Kidney (tissue), 22 donors: ENCODE data around the gene NOP14. TPM values are rescaled to one million over a fixed set of nuclear protein-coding genes. Genes with fewer than 3 reads are reported as not detected.

Experiments used
- DNase-seq, 5 donors: peaks; one replicate each; pipeline ENCODE4 v3.0.0-alpha.2; 2013 to 2020
- FAIRE-seq: peaks from 2 replicates; lab custom pipeline; 2012; peaks lifted over from hg19 to GRCh38; lab: Jason Lieb, UNC
- H3K27ac ChIP-seq, 2 donors: one replicate each; pipeline ENCODE4 v1.7.0; 2013; ENCODE audit warnings: low read depth in 2 of 2, low read length in 2 of 2, inconsistent platforms in 1 of 2
- H3K27me3 ChIP-seq: one replicate; pipeline ENCODE4 v1.7.1; 2013; ENCODE audit warnings: low read length, inconsistent platforms; ENCODE audit not compliant: control insufficient read depth, insufficient read depth
- H3K36me3 ChIP-seq, 3 donors: one replicate each; pipeline versions ENCODE4 v1.7.0 to v1.7.1; 2013; ENCODE audit warnings: low read length in 3 of 3, control low read depth in 1 of 3, inconsistent platforms in 1 of 3; ENCODE audit not compliant: insufficient read depth in 3 of 3, control insufficient read depth in 2 of 3
- H3K4me1 ChIP-seq, 3 donors: one replicate each; pipeline versions ENCODE4 v1.7.0 to v1.7.1; 2013; ENCODE audit warnings: low read length in 3 of 3, inconsistent platforms in 1 of 3, low read depth in 1 of 3; ENCODE audit not compliant: control insufficient read depth in 2 of 3, insufficient read depth in 2 of 3
- H3K4me3 ChIP-seq, 3 donors: one replicate each; pipeline versions ENCODE4 v1.7.0 to v1.8.1; 2013; ENCODE audit warnings: low read length in 3 of 3, control low read depth in 1 of 3, inconsistent platforms in 1 of 3
- H3K9ac ChIP-seq, 3 donors: one replicate each; pipeline versions ENCODE4 v1.7.0 to v1.7.1; 2013; ENCODE audit warnings: low read length in 3 of 3, control low read depth in 1 of 3, inconsistent platforms in 1 of 3
- H3K9me3 ChIP-seq, 3 donors: one replicate each; pipeline versions ENCODE4 v1.7.0 to v1.7.1; 2013; ENCODE audit warnings: low read length in 3 of 3, control low read depth in 1 of 3, inconsistent platforms in 1 of 3; ENCODE audit not compliant: control insufficient read depth in 2 of 3, insufficient read depth in 1 of 3
- intact Hi-C: fragments of 100-400 bp; cut with DNase I; formaldehyde crosslinking; loops from one replicate; pipeline ENCODE4 v1.11.1; 2022
- long read RNA-seq, 10 donors: library from polyadenylated mRNA in 1 of 10; unstranded in 1 of 10; transcript quantifications; one replicate each; pipeline ENCODE4 v2.0.0 and lab custom pipeline, GENCODE V29; 2021 to 2026
- polyA plus RNA-seq: library from polyadenylated mRNA; stranded (reverse); fragments of 350-450 nt; fragmentation: Illumina TruSeq; extraction: RNeasy Lipid Tissue Mini Kit (QIAGEN cat#74804); gene quantifications from one replicate; pipeline ENCODE4 v1.2.3, GENCODE V29; 2014; ENCODE audit warnings: low read depth, low replicate concordance; ENCODE audit not compliant: insufficient read depth
- total RNA-seq: library from RNA; stranded (reverse); fragmentation: NEBNext Ultra II Directional; extraction: Animal tissue kit (Norgen Biotek cat#: 25700); gene quantifications from one replicate; pipeline ENCODE4 v1.2.1, GENCODE V29; 2021
- TF ChIP-seq, protein P1 (sequence below): IDR thresholded peaks from 3 replicates; pipeline ENCODE4 v1.5.1; 2012; ENCODE audit warnings: mild to moderate bottlenecking, moderate library complexity, borderline replicate concordance; ENCODE audit not compliant: insufficient read depth; ENCODE audit errors: extremely low read depth
- donor health status: control.
- donor health status: control.
- donor health status: control.
- donor health status: control.
- donor health status: control.
- donor health status: DM: yes; HTN: yes; CAD: no.
- donor health status: Normal renal cell carcinoma (clear cell type).

The NOP14 gene
- 22.0 TPM for total RNA-seq
- polyA plus RNA-seq = 15.1 TPM
- long read RNA-seq, donor 1, partial matches to known transcripts = 5 of 5 reads
- long read RNA-seq, donor 1, other reads (novel, unspliced or antisense) = 0 of 5 reads
- long read RNA-seq, donor 2 = 0 reads
- long read RNA-seq, donor 3, partial matches to known transcripts = 0 of 1 reads
- long read RNA-seq, donor 3, other reads (novel, unspliced or antisense) = 0 of 1 reads
- long read RNA-seq, donor 4, partial matches to known transcripts = 0 of 2 reads
- long read RNA-seq, donor 4, other reads (novel, unspliced or antisense) = 0 of 2 reads
- long read RNA-seq, donor 5 = 0 reads
- long read RNA-seq, donor 6 = 0 reads
- long read RNA-seq, donor 7, transcript NOP14-203 (18 exons, 3,538 nt) = major isoform, 10 of 18 reads
- long read RNA-seq, donor 7, partial matches to known transcripts = 1 of 18 reads
- long read RNA-seq, donor 7, other reads (novel, unspliced or antisense) = 7 of 18 reads
- long read RNA-seq, donor 8, partial matches to known transcripts = 0 of 1 reads
- long read RNA-seq, donor 8, other reads (novel, unspliced or antisense) = 0 of 1 reads
- long read RNA-seq, donor 9, partial matches to known transcripts = 0 of 1 reads
- long read RNA-seq, donor 9, other reads (novel, unspliced or antisense) = 0 of 1 reads
- long read RNA-seq, donor 10 = 0 reads

DNA sequence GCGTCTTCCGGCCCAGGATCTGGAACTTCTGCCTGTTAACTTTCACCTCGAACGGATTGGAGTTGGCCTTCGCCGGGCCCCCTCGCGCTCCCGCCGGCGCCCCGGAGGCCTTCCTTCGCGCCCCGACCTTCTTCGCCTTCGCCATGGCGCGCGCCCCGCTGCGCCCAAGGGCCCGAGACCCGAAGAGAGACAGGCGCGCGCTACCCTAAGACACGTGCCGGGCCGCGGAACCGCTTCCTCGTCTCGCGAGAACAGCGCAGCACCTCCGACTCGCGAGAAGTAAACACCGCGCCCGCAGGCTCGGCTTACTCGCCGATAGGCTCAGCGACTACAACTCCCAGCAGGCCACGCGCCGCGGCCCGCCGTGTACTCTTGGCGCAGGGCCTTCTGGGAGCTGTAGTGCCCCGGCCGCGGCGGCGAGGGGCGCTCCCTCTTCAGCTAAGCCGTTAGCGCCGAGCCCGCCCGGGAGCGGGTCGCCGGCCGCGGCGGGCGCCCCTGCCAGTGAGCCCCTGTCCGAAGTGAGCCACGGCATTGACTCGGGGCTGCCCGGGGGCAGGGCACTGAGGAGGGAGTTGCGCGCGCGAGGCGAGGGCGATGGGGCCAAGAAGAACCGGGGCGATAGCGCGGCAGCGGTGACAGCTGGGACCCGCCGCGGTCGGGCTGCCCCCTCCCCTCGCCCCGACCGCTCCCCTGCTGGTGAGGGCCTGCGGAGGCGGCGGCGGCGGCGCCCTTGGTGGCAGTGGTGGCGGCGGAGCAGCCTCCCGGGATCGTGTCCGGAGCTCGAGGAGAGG lies at the start of gene NOP14, which contains the start of gene GRK4:
Gene NOP14 (minus strand): TSS at position 232 of the 791 bp plus-strand sequence. CDS start 87 bp downstream, at position 145.
Gene GRK4 (plus strand): TSS at position 397 of the 791 bp plus-strand sequence. CDS start 500 bp downstream, outside the sequence.
- TF ChIP-seq, protein P1, sequence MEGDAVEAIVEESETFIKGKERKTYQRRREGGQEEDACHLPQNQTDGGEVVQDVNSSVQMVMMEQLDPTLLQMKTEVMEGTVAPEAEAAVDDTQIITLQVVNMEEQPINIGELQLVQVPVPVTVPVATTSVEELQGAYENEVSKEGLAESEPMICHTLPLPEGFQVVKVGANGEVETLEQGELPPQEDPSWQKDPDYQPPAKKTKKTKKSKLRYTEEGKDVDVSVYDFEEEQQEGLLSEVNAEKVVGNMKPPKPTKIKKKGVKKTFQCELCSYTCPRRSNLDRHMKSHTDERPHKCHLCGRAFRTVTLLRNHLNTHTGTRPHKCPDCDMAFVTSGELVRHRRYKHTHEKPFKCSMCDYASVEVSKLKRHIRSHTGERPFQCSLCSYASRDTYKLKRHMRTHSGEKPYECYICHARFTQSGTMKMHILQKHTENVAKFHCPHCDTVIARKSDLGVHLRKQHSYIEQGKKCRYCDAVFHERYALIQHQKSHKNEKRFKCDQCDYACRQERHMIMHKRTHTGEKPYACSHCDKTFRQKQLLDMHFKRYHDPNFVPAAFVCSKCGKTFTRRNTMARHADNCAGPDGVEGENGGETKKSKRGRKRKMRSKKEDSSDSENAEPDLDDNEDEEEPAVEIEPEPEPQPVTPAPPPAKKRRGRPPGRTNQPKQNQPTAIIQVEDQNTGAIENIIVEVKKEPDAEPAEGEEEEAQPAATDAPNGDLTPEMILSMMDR = no peak
- H3K4me1 ChIP-seq = peaks cover 0 to 19% (median 7%) of the 10 kb centered on the region in 3 donors
- no peaks in the 10 kb centered on the region for H3K27me3 ChIP-seq
- DNase-seq (peak; percentile 97 to 99 (median 99)), FAIRE-seq (no peak)
- no peaks in the 10 kb centered on the region for H3K9me3 ChIP-seq
- peak within 1 kb of the TSS; percentile 62 to 84 (median 76) for H3K9ac ChIP-seq
- no peaks in the 10 kb centered on the region for H3K36me3 ChIP-seq
- intact Hi-C loops = no loop called here
- peak within 1 kb of the TSS; percentile 72 to 86 for H3K27ac ChIP-seq
- H3K4me3 ChIP-seq = peak within 1 kb of the TSS; percentile 74 to 78 (median 78)

DNA sequence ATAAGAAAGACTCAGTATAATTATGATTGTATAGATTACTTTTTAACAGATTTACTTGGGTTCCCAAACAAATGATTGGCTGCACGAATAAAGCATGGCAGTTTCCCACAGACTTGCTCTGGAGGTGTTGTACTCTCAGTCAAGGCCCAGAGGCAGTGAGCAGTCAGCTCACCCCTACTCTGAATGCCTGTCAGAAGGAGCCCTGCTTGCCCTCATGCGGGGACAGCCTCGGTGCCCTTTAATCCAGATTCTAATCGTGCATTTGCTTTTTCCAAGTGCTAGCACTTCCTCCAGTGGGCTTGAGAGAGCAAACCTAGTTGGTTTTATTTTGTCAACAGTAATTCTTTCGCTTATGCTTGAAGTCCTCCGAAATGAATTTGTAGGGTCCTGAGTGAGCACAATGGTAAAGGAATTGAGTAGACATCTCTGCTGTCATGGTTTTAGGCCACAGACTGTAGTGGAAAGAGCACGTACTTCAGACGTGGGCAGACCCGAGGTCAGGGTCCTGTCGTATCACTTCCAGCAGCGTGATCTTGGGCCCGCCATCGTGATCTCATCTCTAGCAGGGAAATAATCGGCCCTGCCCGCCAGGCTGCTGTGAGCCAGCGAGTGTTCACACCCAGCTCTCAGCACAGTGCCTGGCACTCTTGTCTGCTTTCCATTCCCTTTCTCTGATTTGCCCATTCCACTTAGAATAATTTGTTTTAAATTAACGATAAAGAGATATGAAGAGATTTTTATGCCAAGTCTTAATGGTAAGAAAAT lies 48.4 kb upstream of the NOP14 start:
- intact Hi-C loops = no loop called here
- Histone ChIP-seq H3K9ac (no peak overlapping the region), H3K9me3 (no peaks in the 10 kb centered on the region), H3K27me3 (no peaks in the 10 kb centered on the region), H3K27ac (no peak overlapping the region), H3K4me3 (no peak overlapping the region), H3K4me1 (no peaks in the 10 kb centered on the region), H3K36me3 (no peaks in the 10 kb centered on the region)
- FAIRE-seq (no peak), DNase-seq (no peak)
- TF ChIP-seq, protein P1 = no peak

GRCh38 chr4:3010998-3011397 lies 47.8 kb upstream of the NOP14 start:
- H3K27ac ChIP-seq = no peak overlapping the region
- H3K27me3 ChIP-seq = no peaks in the 10 kb centered on the region
- peak in 1 of 5 donors; percentile 12 for DNase-seq
- H3K4me3 ChIP-seq = no peak overlapping the region
- H3K4me1 ChIP-seq = no peaks in the 10 kb centered on the region
- H3K9me3 ChIP-seq = no peaks in the 10 kb centered on the region
- TF ChIP-seq, protein P1 = no peak
- intact Hi-C loops = no loop called here
- H3K36me3 ChIP-seq = no peaks in the 10 kb centered on the region
- no peak for FAIRE-seq
- H3K9ac ChIP-seq = no peak overlapping the region
